SK-N-SH (cell line): ENCODE results near the gene BRINP2. TPM values are rescaled to one million over a fixed set of nuclear protein-coding genes. Genes with fewer than 3 reads are reported as not detected.

Source experiments
- CTCF ChIA-PET: fragments of 300-600, 350-600 bp; formaldehyde crosslinking; extraction: SDS; loops from one replicate; lab custom pipeline; 2021; lab: Yijun Ruan, JAX
- POLR2A ChIA-PET: fragments of 350-600 bp; sonication (Branson Sonifier 250); formaldehyde crosslinking; extraction: SDS; loops from one replicate; lab custom pipeline; 2020; ENCODE audit warnings: antibody characterized with exemption, inconsistent platforms; lab: Yijun Ruan, JAX
- DNase-seq: peaks from one replicate; pipeline ENCODE4 v3.0.0; 2012
- H2AFZ ChIP-seq: fragments of 200-600 bp; sonication (generic); 2 replicates; pipeline ENCODE4 v1.8.1; 2016; ENCODE audit warnings: antibody characterized with exemption, mild to moderate bottlenecking, low read depth
- H3F3A ChIP-seq: fragments of 200-600 bp; sonication (generic); replicated peaks from 2 replicates; pipeline ENCODE3; 2016; ENCODE audit warnings: antibody characterized with exemption, mild to moderate bottlenecking; ENCODE audit not compliant: insufficient read depth
- H3K27ac ChIP-seq, 2 experiments: fragments of 200-500 bp in 1 of 2; fragments of 200-600 bp in 1 of 2; sonication (Bioruptor generic) in 1 of 2; sonication (generic), shearing (Covaris generic) in 1 of 2; 2 replicates each; pipeline versions ENCODE4 v1.5.1 to v1.6.1; 2014 to 2016; ENCODE audit warnings: low read depth in 2 of 2, inconsistent platforms in 1 of 2, low read length in 1 of 2, mild to moderate bottlenecking in 1 of 2, mixed read lengths in 1 of 2
- H3K27me3 ChIP-seq: fragments of 200-600 bp; sonication (generic), shearing (Covaris generic); 2 replicates; pipeline ENCODE4 v1.6.1; 2016; ENCODE audit warnings: mixed run types; ENCODE audit not compliant: insufficient read depth
- H3K36me3 ChIP-seq, 2 experiments: fragments of 200-500 bp in 1 of 2; fragments of 200-600 bp in 1 of 2; sonication (Bioruptor generic) in 1 of 2; sonication (generic) in 1 of 2; replicated peaks in 1 of 2; 2 replicates each; pipeline versions ENCODE3 to v1.5.1; 2014 to 2016; ENCODE audit warnings: low read length in 1 of 2, mild to moderate bottlenecking in 1 of 2; ENCODE audit not compliant: insufficient read depth in 2 of 2, control insufficient read depth in 1 of 2
- H3K4me1 ChIP-seq, 2 experiments: fragments of 200-500 bp in 1 of 2; fragments of 200-600 bp in 1 of 2; sonication (Bioruptor generic) in 1 of 2; sonication (generic), shearing (Covaris generic) in 1 of 2; 2 replicates each; pipeline versions ENCODE4 v1.5.1 to v1.6.1; 2014 to 2016; ENCODE audit warnings: low read depth in 1 of 2, low read length in 1 of 2, mixed run types in 1 of 2; ENCODE audit not compliant: insufficient read depth in 2 of 2, control insufficient read depth in 1 of 2
- H3K4me2 ChIP-seq: fragments of 200-600 bp; sonication (generic), shearing (Covaris generic); 2 replicates; pipeline ENCODE4 v1.6.1; 2017; ENCODE audit warnings: mixed run types
- H3K4me3 ChIP-seq, 2 experiments: fragments of 200-500 bp in 1 of 2; fragments of 200-600 bp in 1 of 2; sonication (Bioruptor generic) in 1 of 2; sonication (generic), shearing (Covaris generic) in 1 of 2; 2 replicates each; pipeline versions ENCODE4 v1.5.1 to v1.8.1; 2014 to 2016; ENCODE audit warnings: low read depth in 2 of 2, inconsistent platforms in 1 of 2, low read length in 1 of 2, mild to moderate bottlenecking in 1 of 2, mixed read lengths in 1 of 2, moderate library complexity in 1 of 2
- H3K79me2 ChIP-seq: fragments of 200-600 bp; sonication (generic); 2 replicates; pipeline ENCODE4 v1.8.1; 2017; ENCODE audit warnings: mild to moderate bottlenecking; ENCODE audit not compliant: insufficient read depth
- H3K9ac ChIP-seq: fragments of 200-600 bp; sonication (generic); 2 replicates; pipeline ENCODE4 v1.6.1; 2017; ENCODE audit warnings: mixed run types
- H3K9me2 ChIP-seq: fragments of 200-600 bp; sonication (generic); 2 replicates; pipeline ENCODE4 v1.6.1; 2017; ENCODE audit warnings: mixed run types
- H3K9me3 ChIP-seq: fragments of 200-600 bp; sonication (generic); 2 replicates; pipeline ENCODE4 v1.6.1; 2017; ENCODE audit warnings: mixed run types, mild to moderate bottlenecking, moderate library complexity
- H4K20me1 ChIP-seq: fragments of 200-600 bp; sonication (generic); 2 replicates; pipeline ENCODE4 v1.6.1; 2017; ENCODE audit warnings: mild to moderate bottlenecking, mixed run types; ENCODE audit not compliant: insufficient read depth
- ELF1 ChIP-seq: IDR thresholded peaks from 2 replicates; pipeline ENCODE4 v1.4.0; 2012
- EZH2phosphoT487 ChIP-seq: fragments of 200-600 bp; sonication (generic); IDR thresholded peaks from 2 replicates; pipeline ENCODE4 v1.6.1; 2017; ENCODE audit warnings: low read depth, mixed run types, mild to moderate bottlenecking, antibody characterized with exemption, moderate library complexity, borderline replicate concordance
- FOSL2 ChIP-seq: IDR thresholded peaks from 2 replicates; pipeline ENCODE4 v1.4.0; 2012; ENCODE audit warnings: low read depth, mild to moderate bottlenecking, moderate library complexity, borderline replicate concordance
- FOXJ3 ChIP-seq: sonication (generic); formaldehyde crosslinking; IDR thresholded peaks from 2 replicates; pipeline ENCODE4 v1.5.1; 2020; ENCODE audit warnings: mild to moderate bottlenecking, missing genetic modification reagents
- FOXM1 ChIP-seq: IDR thresholded peaks from 2 replicates; pipeline ENCODE4 v1.4.0; 2012; ENCODE audit warnings: low read depth, mild to moderate bottlenecking
- GATA2 ChIP-seq: sonication (generic); formaldehyde crosslinking; IDR thresholded peaks from 2 replicates; pipeline ENCODE4 v1.5.0; 2020; ENCODE audit warnings: mild to moderate bottlenecking, missing genetic modification reagents
- MEF2A ChIP-seq: IDR thresholded peaks from 2 replicates; pipeline ENCODE4 v1.4.0; 2012; ENCODE audit warnings: low read depth, borderline replicate concordance
- NRF1 ChIP-seq: IDR thresholded peaks from 2 replicates; pipeline ENCODE4 v1.6.1; 2012; ENCODE audit warnings: low read depth, mild to moderate bottlenecking, low read length
- RCOR1 ChIP-seq: fragments of 150-350 bp; IDR thresholded peaks from 2 replicates; pipeline ENCODE4 v1.6.1; 2017; ENCODE audit warnings: antibody characterized with exemption, low read length
- RXRA ChIP-seq: IDR thresholded peaks from 2 replicates; pipeline ENCODE4 v1.4.0; 2012; ENCODE audit warnings: low read depth, mild to moderate bottlenecking, borderline replicate concordance
- SIN3A ChIP-seq: IDR thresholded peaks from 2 replicates; pipeline ENCODE4 v1.6.1; 2012; ENCODE audit warnings: low read depth, mild to moderate bottlenecking, low read length, moderate library complexity, borderline replicate concordance
- SMC3 ChIP-seq: IDR thresholded peaks from 2 replicates; pipeline ENCODE4 v1.6.1; 2012; ENCODE audit warnings: low read depth, low read length, improper control_type of control experiment
- YY1 ChIP-seq: IDR thresholded peaks from 2 replicates; pipeline ENCODE4 v1.4.0; 2012; ENCODE audit warnings: low read depth, mild to moderate bottlenecking
- WGBS: methylation state at CpG from one replicate; pipeline ENCODE4 v1.1.6; 2017; ENCODE audit warnings: low lambda C conversion rate; 5-methylcytosine and 5-hydroxymethylcytosine counted together
- polyA plus RNA-seq, 3 experiments: library from polyadenylated mRNA; depleted of rRNA; stranded (reverse); fragments of >200 nt; gene quantifications; 2 replicates each; pipeline ENCODE4 v1.2.3, GENCODE V29; 2012
- TF ChIP-seq, protein P1 (sequence below): IDR thresholded peaks from 2 replicates; pipeline ENCODE4 v1.6.1; 2012; ENCODE audit warnings: mild to moderate bottlenecking, low read depth, low read length, moderate library complexity
- TF ChIP-seq, protein P2 (sequence below): IDR thresholded peaks from 2 replicates; pipeline ENCODE4 v1.4.0; 2012; ENCODE audit warnings: low read depth, borderline replicate concordance

Gene BRINP2
- polyA plus RNA-seq, 1 of the 3 experiments (the other 2 are of a cell fraction) = 0.12 TPM

DNA sequence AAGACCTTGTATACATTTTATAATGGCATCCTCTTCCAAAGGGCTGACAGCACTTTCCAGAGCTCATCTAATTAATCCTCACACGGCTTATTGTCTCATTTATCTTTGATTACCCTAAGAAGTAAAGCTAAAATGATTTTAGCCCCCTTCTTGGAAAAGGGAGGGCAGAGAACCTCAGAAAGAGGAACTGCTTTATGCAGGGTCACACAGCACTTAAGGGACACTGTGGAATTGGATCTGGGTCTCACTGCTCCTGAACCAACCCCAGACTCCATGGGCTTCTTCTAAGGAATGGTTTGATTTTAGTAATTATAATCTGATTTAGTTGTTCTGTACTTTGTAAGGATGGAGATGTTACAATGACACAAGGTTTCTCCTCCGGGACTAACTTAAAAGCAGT, 3.2 kb downstream of the BRINP2 start:
- Histone ChIP-seq H3K9me3 (no peaks in the 10 kb centered on the region), H3K4me3 (peak overlapping the region in 1 of 2 experiments; percentile 69; a peak in 2 of 4 replicates), H3K9ac (no peak overlapping the region)
- TF ChIP-seq SIN3A = no peak
- TF ChIP-seq, protein P1, sequence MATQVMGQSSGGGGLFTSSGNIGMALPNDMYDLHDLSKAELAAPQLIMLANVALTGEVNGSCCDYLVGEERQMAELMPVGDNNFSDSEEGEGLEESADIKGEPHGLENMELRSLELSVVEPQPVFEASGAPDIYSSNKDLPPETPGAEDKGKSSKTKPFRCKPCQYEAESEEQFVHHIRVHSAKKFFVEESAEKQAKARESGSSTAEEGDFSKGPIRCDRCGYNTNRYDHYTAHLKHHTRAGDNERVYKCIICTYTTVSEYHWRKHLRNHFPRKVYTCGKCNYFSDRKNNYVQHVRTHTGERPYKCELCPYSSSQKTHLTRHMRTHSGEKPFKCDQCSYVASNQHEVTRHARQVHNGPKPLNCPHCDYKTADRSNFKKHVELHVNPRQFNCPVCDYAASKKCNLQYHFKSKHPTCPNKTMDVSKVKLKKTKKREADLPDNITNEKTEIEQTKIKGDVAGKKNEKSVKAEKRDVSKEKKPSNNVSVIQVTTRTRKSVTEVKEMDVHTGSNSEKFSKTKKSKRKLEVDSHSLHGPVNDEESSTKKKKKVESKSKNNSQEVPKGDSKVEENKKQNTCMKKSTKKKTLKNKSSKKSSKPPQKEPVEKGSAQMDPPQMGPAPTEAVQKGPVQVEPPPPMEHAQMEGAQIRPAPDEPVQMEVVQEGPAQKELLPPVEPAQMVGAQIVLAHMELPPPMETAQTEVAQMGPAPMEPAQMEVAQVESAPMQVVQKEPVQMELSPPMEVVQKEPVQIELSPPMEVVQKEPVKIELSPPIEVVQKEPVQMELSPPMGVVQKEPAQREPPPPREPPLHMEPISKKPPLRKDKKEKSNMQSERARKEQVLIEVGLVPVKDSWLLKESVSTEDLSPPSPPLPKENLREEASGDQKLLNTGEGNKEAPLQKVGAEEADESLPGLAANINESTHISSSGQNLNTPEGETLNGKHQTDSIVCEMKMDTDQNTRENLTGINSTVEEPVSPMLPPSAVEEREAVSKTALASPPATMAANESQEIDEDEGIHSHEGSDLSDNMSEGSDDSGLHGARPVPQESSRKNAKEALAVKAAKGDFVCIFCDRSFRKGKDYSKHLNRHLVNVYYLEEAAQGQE = no peak
- TF ChIP-seq ELF1 = no peak
- no peak for TF ChIP-seq NRF1
- no peak for TF ChIP-seq FOSL2
- no peak for TF ChIP-seq EZH2phosphoT487
- no peak for TF ChIP-seq FOXJ3 (CRISPR knock-in tag)
- TF ChIP-seq GATA2 (CRISPR knock-in tag) = no peak
- no peak for TF ChIP-seq FOXM1
- TF ChIP-seq SMC3 = no peak
- TF ChIP-seq, all 33 proteins: peak for 0
- H3K36me3 ChIP-seq = no peaks in the 10 kb centered on the region
- H3K79me2 ChIP-seq = no peaks in the 10 kb centered on the region
- H3K9me2 ChIP-seq = no peaks in the 10 kb centered on the region
- H3K4me1 ChIP-seq = peaks cover 0 to 16% of the 10 kb centered on the region in 2 experiments; a peak in 2 of 4 replicates
- POLR2A ChIA-PET = no interaction called here
- CTCF ChIA-PET = interaction anchor here (1.4 to 3.2 kb wide), 2 partner anchors 13 to 276 kb away, joined by 3 to 19 read pairs; no protein-coding TSS in a partner anchor
- H3K4me2 ChIP-seq = no peak overlapping the region
- no peak overlapping the region; a peak in 1 of 4 replicates for H3K27ac ChIP-seq
- H3K27me3 ChIP-seq = peaks cover 18% of the 10 kb centered on the region
- 18% methylated on average over 2 of the region's 2 CpGs for WGBS
- H4K20me1 ChIP-seq = no peaks in the 10 kb centered on the region
- H2AFZ ChIP-seq = no peak overlapping the region
- no peaks in the 10 kb centered on the region for H3F3A ChIP-seq
- DNase-seq = no peak

DNA sequence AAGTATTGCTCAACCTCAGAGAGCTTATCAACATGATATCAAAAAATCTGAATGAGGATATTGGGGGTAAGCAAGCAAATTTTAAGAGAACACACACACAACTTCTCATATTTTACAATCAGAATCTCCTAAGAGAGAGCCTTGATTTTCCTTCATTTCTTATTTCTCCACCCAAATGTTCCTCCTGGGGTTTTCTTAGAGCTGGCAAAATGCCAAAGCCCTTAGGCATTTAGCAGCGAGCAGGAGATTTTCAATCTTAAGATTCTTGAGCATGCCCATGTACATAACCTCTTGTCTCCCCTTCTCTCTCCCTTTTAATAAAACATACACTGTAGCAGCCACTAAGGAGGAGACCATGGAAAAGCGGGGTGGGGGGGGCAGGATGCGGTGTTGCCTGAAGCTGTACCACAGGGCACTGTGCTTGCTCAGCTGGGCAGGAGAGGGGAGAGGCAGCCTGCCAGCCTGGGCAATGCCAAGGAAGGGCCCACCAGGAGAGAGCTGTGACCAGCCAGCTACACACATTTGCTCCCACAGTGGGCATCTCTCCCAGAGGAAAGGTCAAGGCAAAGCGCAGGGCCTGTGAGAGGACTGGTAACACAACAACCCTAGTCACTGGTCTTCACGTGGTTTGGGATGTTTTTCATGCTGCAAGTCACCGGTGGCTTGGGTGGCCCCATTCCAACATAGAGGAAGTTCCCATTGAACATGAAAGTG, 4.3 kb downstream of the BRINP2 start:
- Histone ChIP-seq H3K4me1 (peaks cover 0 to 19% of the 10 kb centered on the region in 2 experiments; a peak in 1 of 4 replicates), H3K9ac (no peak overlapping the region), H2AFZ (no peak overlapping the region), H3K27me3 (peaks cover 18% of the 10 kb centered on the region), H3K36me3 (no peaks in the 10 kb centered on the region), H3K79me2 (no peaks in the 10 kb centered on the region), H3F3A (no peaks in the 10 kb centered on the region), H3K4me3 (peak overlapping the region in 1 of 2 experiments; percentile 69; a peak in 1 of 4 replicates), H3K27ac (no peak overlapping the region; a peak in 1 of 4 replicates), H3K9me2 (no peaks in the 10 kb centered on the region), H3K4me2 (no peak overlapping the region), H4K20me1 (no peaks in the 10 kb centered on the region), H3K9me3 (no peaks in the 10 kb centered on the region)
- no peak for DNase-seq
- ChIA-PET CTCF (interaction anchor here (0.7 to 1.4 kb wide), 2 partner anchors 14 to 277 kb away, joined by 3 read pairs; no protein-coding TSS in a partner anchor), POLR2A (no interaction called here)
- 54% methylated on average over 6 of the region's 6 CpGs for WGBS
- TF ChIP-seq RXRA = no peak
- TF ChIP-seq FOSL2 = no peak
- TF ChIP-seq FOXM1 = no peak
- no peak for TF ChIP-seq MEF2A
- TF ChIP-seq, protein P2, sequence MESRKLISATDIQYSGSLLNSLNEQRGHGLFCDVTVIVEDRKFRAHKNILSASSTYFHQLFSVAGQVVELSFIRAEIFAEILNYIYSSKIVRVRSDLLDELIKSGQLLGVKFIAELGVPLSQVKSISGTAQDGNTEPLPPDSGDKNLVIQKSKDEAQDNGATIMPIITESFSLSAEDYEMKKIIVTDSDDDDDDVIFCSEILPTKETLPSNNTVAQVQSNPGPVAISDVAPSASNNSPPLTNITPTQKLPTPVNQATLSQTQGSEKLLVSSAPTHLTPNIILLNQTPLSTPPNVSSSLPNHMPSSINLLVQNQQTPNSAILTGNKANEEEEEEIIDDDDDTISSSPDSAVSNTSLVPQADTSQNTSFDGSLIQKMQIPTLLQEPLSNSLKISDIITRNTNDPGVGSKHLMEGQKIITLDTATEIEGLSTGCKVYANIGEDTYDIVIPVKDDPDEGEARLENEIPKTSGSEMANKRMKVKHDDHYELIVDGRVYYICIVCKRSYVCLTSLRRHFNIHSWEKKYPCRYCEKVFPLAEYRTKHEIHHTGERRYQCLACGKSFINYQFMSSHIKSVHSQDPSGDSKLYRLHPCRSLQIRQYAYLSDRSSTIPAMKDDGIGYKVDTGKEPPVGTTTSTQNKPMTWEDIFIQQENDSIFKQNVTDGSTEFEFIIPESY = no peak
- TF ChIP-seq YY1 = no peak
- no peak for TF ChIP-seq RCOR1
